ENCODE measurements around the gene SEC31B. TPM values are rescaled to one million over a fixed set of nuclear protein-coding genes. Genes with fewer than 3 reads are reported as not detected.

Gene SEC31B
- total RNA-seq, 1 donor from 2014 or later, result 9.2 TPM

DNA sequence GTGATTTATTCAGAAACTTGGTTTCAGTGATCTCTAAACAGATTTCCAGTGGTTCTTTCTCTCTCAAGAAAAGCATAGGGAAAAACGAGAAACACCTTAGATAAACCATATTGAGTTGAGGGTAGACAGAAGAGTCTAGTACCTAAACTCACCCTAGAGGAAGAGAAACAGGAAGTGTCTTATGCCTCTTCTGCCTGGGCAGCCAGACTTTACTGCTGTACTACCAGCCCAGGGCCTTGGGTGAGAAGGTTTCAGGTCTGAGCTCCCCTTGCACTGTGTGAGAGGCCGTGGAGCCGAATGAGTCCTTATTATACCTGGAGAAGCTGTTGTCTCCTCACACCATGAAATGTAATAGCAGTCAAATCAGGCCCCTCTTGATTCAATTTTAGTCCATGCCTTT lies 34.3 kb upstream of the SEC31B start:
- H3K9me3 ChIP-seq, result no peaks in the 10 kb centered on the region
- H3K36me3 ChIP-seq, result peaks cover 4 to 35% of the 10 kb centered on the region in 2 donors
- no peaks in the 10 kb centered on the region for H3K4me1 ChIP-seq
- no peak overlapping the region for H3K27ac ChIP-seq
- H3K4me3 ChIP-seq, result no peak overlapping the region
- TF ChIP-seq, protein P1, sequence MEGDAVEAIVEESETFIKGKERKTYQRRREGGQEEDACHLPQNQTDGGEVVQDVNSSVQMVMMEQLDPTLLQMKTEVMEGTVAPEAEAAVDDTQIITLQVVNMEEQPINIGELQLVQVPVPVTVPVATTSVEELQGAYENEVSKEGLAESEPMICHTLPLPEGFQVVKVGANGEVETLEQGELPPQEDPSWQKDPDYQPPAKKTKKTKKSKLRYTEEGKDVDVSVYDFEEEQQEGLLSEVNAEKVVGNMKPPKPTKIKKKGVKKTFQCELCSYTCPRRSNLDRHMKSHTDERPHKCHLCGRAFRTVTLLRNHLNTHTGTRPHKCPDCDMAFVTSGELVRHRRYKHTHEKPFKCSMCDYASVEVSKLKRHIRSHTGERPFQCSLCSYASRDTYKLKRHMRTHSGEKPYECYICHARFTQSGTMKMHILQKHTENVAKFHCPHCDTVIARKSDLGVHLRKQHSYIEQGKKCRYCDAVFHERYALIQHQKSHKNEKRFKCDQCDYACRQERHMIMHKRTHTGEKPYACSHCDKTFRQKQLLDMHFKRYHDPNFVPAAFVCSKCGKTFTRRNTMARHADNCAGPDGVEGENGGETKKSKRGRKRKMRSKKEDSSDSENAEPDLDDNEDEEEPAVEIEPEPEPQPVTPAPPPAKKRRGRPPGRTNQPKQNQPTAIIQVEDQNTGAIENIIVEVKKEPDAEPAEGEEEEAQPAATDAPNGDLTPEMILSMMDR (IDR thresholded peaks at IDR 0.05), result no peak
- DNase-seq (ENCODE audit: low spot score in 2 of 2), result no peak
- H3K27me3 ChIP-seq, result no peaks in the 10 kb centered on the region
- intact Hi-C loops (cut with DNase I), result no loop called here

DNA sequence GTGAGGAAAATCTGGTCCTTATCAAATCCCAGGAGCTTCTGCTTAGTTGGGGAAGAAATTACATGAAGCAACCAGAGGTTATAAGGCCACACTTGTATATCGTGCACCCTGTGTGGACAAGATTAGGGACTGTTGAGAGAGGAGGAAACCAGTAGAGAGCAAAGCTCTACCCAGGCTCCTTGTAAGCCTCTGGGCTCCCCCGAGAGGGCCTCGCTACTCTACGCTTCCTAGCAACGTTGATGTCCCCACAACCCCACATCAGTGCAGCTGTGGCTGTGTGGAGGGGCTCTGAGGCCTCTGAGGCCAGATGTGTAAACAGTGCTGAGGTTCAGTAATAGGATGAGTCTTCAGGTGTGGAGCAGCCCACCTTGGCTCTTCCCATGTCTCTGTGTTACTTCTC lies 32.1 kb upstream of the SEC31B start:
- H3K4me3 ChIP-seq, result no peak overlapping the region
- intact Hi-C loops (cut with DNase I), result no loop called here
- no peaks in the 10 kb centered on the region for H3K27me3 ChIP-seq
- no peak for DNase-seq (ENCODE audit: low spot score in 2 of 2)
- no peaks in the 10 kb centered on the region for H3K4me1 ChIP-seq
- TF ChIP-seq, protein P1 (IDR thresholded peaks at IDR 0.05), result no peak
- H3K36me3 ChIP-seq, result peaks cover 24 to 57% of the 10 kb centered on the region in 2 donors
- no peaks in the 10 kb centered on the region for H3K9me3 ChIP-seq
- no peak overlapping the region for H3K27ac ChIP-seq

DNA sequence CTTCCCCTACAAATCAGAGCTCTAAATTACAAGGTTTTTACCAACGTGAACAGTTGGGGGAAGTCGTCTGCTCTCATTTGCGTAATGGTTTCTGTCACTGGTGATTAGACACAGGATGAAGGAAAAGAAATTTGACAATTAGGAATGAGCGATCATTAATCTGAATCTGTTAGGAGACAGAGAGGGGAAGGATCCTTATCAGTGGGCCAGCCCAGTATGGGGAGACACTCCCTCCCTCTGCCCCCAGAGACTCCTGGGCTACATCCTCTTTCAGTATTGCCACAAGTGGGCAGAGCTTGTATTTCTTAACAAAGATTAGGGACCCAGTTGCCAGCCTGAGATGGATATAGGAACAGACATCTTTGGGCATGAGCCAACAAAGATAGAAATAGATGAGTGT lies 31.5 kb upstream of the SEC31B start:
- TF ChIP-seq, protein P1 (IDR thresholded peaks at IDR 0.05), result no peak
- H3K27me3 ChIP-seq, result no peaks in the 10 kb centered on the region
- no peak for DNase-seq (ENCODE audit: low spot score in 2 of 2)
- peaks cover 29 to 57% of the 10 kb centered on the region in 2 donors for H3K36me3 ChIP-seq
- intact Hi-C loops (cut with DNase I), result no loop called here
- H3K4me1 ChIP-seq, result no peaks in the 10 kb centered on the region
- H3K9me3 ChIP-seq, result no peaks in the 10 kb centered on the region
- no peak overlapping the region for H3K4me3 ChIP-seq
- H3K27ac ChIP-seq, result no peak overlapping the region

DNA sequence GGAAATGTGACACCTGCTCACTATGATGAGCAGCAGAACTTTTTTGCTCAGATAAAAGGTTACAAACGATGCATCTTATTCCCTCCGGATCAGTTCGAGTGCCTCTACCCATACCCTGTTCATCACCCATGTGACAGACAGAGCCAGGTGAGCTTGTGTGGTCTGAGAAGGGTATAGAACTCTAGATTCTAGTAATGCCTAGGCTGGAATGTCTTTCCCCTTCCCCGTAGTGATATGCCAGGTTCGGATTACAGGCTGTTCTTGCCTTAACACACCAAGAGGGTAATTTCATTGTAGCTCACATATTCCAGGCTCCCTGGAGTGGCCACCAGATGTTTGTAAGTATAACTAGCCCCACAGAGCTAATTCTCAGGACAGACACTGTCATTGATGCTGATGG lies 25.3 kb upstream of the SEC31B start:
- TF ChIP-seq, protein P1 (IDR thresholded peaks at IDR 0.05), result no peak
- no peak for DNase-seq (ENCODE audit: low spot score in 2 of 2)
- intact Hi-C loops (cut with DNase I), result no loop called here
- Histone ChIP-seq H3K27me3 (no peaks in the 10 kb centered on the region), H3K4me3 (no peak overlapping the region), H3K4me1 (no peaks in the 10 kb centered on the region), H3K9me3 (no peaks in the 10 kb centered on the region), H3K36me3 (peaks cover 87 to 98% of the 10 kb centered on the region in 2 donors), H3K27ac (no peak overlapping the region)

DNA sequence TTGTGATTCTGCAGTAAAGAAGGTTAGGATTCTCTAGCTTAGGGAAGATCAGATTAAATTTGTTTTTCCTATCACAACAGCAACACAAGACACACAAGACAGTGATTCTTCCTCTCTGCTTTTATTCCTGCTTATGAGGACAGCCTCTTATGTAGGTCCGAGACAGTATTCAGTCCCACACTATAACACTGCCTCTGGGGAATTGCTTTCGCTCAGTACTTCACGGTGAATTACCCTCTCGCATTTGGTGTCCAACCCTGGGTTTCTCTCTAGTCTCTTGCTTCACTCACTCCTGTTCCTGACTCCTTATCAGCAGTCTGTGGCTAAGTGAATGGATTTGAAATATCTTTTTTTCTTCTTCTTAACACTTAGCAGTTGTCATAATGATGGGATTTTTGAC lies 17.8 kb upstream of the SEC31B start:
- no peaks in the 10 kb centered on the region for H3K9me3 ChIP-seq
- DNase-seq (ENCODE audit: low spot score in 2 of 2), result no peak
- peaks cover 26 to 41% of the 10 kb centered on the region in 2 donors for H3K36me3 ChIP-seq
- H3K27me3 ChIP-seq, result no peaks in the 10 kb centered on the region
- H3K4me3 ChIP-seq, result no peak overlapping the region
- H3K4me1 ChIP-seq, result peaks cover 0 to 14% of the 10 kb centered on the region in 2 donors
- intact Hi-C loops (cut with DNase I), result loop anchor here (5.0 to 10.0 kb wide), 3 partner anchors 250 to 913 kb away; partner anchors contain the start of genes BLOC1S2, LZTS2 and SLC25A28
- no peak overlapping the region for H3K27ac ChIP-seq
- TF ChIP-seq, protein P1 (IDR thresholded peaks at IDR 0.05), result no peak
